GM23338 (cell line): ENCODE results near the gene LDLRAD3. TPM values are rescaled to one million over a fixed set of nuclear protein-coding genes. Genes with fewer than 3 reads are reported as not detected.

Source experiments
- ATAC-seq: fragments of 200-7000 bp; cut with Tn5 transposase; 3 replicates; pipeline ENCODE4 v1.9.1; 2020
- DNase-seq: peaks from one replicate; pipeline ENCODE4 v3.0.0-alpha.2; 2015; ENCODE audit warnings: low spot score
- H2AFZ ChIP-seq: fragments of 200-600 bp; sonication (generic); 2 replicates; pipeline ENCODE4 v1.8.0; 2016; ENCODE audit warnings: antibody characterized with exemption, mild to moderate bottlenecking, moderate library complexity
- H3F3A ChIP-seq: fragments of 200-600 bp; sonication (generic); replicated peaks from 2 replicates; pipeline ENCODE4 v1.8.0; 2017; ENCODE audit warnings: antibody characterized with exemption, mixed run types, low read depth
- H3K27ac ChIP-seq: fragments of 200-600 bp; sonication (generic); 2 replicates; pipeline ENCODE4 v1.6.1; 2016; ENCODE audit warnings: low read depth
- H3K27me3 ChIP-seq: fragments of 200-600 bp; sonication (generic); 2 replicates; pipeline ENCODE4 v1.8.0; 2016; ENCODE audit warnings: mild to moderate bottlenecking, mixed run types, moderate library complexity; ENCODE audit not compliant: insufficient read depth
- H3K36me3 ChIP-seq: fragments of 200-600 bp; sonication (generic); 2 replicates; pipeline ENCODE4 v1.8.0; 2016; ENCODE audit warnings: mild to moderate bottlenecking; ENCODE audit not compliant: insufficient read depth
- H3K4me1 ChIP-seq: fragments of 200-600 bp; sonication (generic); 2 replicates; pipeline ENCODE4 v1.8.0; 2016; ENCODE audit warnings: mild to moderate bottlenecking, moderate library complexity; ENCODE audit not compliant: insufficient read depth
- H3K4me2 ChIP-seq: fragments of 200-600 bp; sonication (generic); 2 replicates; pipeline ENCODE4 v1.7.1; 2017; ENCODE audit warnings: mixed run types
- H3K4me3 ChIP-seq: fragments of 200-600 bp; sonication (generic); 2 replicates; pipeline ENCODE4 v1.6.1; 2016; ENCODE audit warnings: mixed run types
- H3K79me2 ChIP-seq: fragments of 200-600 bp; sonication (generic); replicated peaks from 2 replicates; pipeline ENCODE4 v1.8.0; 2017; ENCODE audit warnings: mild to moderate bottlenecking; ENCODE audit not compliant: insufficient read depth
- H3K9me2 ChIP-seq: fragments of 200-600 bp; sonication (generic); 2 replicates; pipeline ENCODE4 v1.8.0; 2017; ENCODE audit not compliant: insufficient read depth
- H4K20me1 ChIP-seq: fragments of 200-600 bp; sonication (generic); replicated peaks from 2 replicates; pipeline ENCODE4 v1.8.0; 2017; ENCODE audit warnings: mild to moderate bottlenecking; ENCODE audit not compliant: insufficient read depth
- H3K27ac Mint-ChIP-seq: 2 replicates; pipeline ENCODE4 v1.8.0; 2020; ENCODE audit warnings: inconsistent platforms, mild to moderate bottlenecking, moderate library complexity, mixed read lengths
- H3K27me3 Mint-ChIP-seq: 3 replicates; pipeline ENCODE4 v1.8.0; 2022; ENCODE audit warnings: low read depth, mild to moderate bottlenecking, moderate library complexity, mixed read lengths, inconsistent platforms; ENCODE audit not compliant: insufficient read depth, poor library complexity
- H3K36me3 Mint-ChIP-seq: 3 replicates; pipeline ENCODE4 v1.8.0; 2021; ENCODE audit warnings: low read depth, mild to moderate bottlenecking, inconsistent platforms, moderate library complexity, mixed read lengths
- H3K4me1 Mint-ChIP-seq: 3 replicates; pipeline ENCODE4 v1.8.0; 2020; ENCODE audit warnings: mild to moderate bottlenecking, inconsistent platforms, mixed read lengths
- H3K4me3 Mint-ChIP-seq: 3 replicates; pipeline ENCODE4 v1.8.0; 2021; ENCODE audit warnings: moderate library complexity, mild to moderate bottlenecking, inconsistent platforms, mixed read lengths
- H3K9me3 Mint-ChIP-seq: 3 replicates; pipeline ENCODE4 v1.8.0; 2020; ENCODE audit warnings: moderate library complexity, mild to moderate bottlenecking, inconsistent platforms, mixed read lengths
- CTCF ChIP-seq, 2 experiments: fragments of 200-600 bp in 1 of 2; sonication (generic) in 1 of 2; conservative IDR thresholded peaks; 2 replicates each; pipeline versions ENCODE4 v1.5.1 to v1.6.1; 2016 to 2017; ENCODE audit warnings: antibody characterized with exemption in 2 of 2, low read depth in 2 of 2, mild to moderate bottlenecking in 2 of 2, moderate library complexity in 1 of 2
- EZH2phosphoT487 ChIP-seq: fragments of 200-600 bp; sonication (generic); IDR thresholded peaks from one replicate; pipeline ENCODE4 v1.8.1; 2018; ENCODE audit warnings: antibody characterized with exemption; ENCODE audit not compliant: unreplicated experiment
- JUNB ChIP-seq: IDR thresholded peaks from one replicate; pipeline ENCODE4 v1.6.1; 2016; ENCODE audit warnings: antibody characterized with exemption; ENCODE audit not compliant: unreplicated experiment
- NANOG ChIP-seq: IDR thresholded peaks from 2 replicates; pipeline ENCODE4 v1.6.1; 2016; ENCODE audit warnings: antibody characterized with exemption, borderline replicate concordance
- STAT1 ChIP-seq: IDR thresholded peaks from one replicate; pipeline ENCODE4 v1.6.1; 2016; ENCODE audit warnings: antibody characterized with exemption; ENCODE audit not compliant: unreplicated experiment
- ZNF331 ChIP-seq: fragments of 250-450 bp; sonication (Bioruptor Pico); IDR thresholded peaks from 2 replicates; pipeline ENCODE4 v1.5.0; 2020; ENCODE audit warnings: low read depth, mild to moderate bottlenecking, moderate library complexity
- polyA plus RNA-seq: library from polyadenylated mRNA; unstranded; fragments of >200 nt; fragmentation: Nextera tagmentation; extraction: Ambion mirVana; gene quantifications from 2 replicates; pipeline ENCODE4 v1.2.1, GENCODE V29; 2016
- total RNA-seq: library from RNA; depleted of rRNA; stranded (reverse); fragments of >200 nt; shearing (Covaris generic); gene quantifications from 2 replicates; pipeline ENCODE4 v1.2.3, GENCODE V29; 2014
- TF ChIP-seq, protein P1 (sequence below): IDR thresholded peaks from one replicate; pipeline ENCODE4 v1.6.1; 2018; ENCODE audit warnings: antibody characterized with exemption; ENCODE audit not compliant: unreplicated experiment
- TF ChIP-seq, protein P2 (sequence below): IDR thresholded peaks from 2 replicates; pipeline ENCODE4 v1.6.1; 2016; ENCODE audit warnings: antibody characterized with exemption
- TF ChIP-seq, protein P3 (sequence below): fragments of 250-450 bp; sonication (Bioruptor Pico); IDR thresholded peaks from 2 replicates; pipeline ENCODE4 v1.5.0; 2020; ENCODE audit warnings: mild to moderate bottlenecking, moderate library complexity

The LDLRAD3 gene
- total and polyA plus RNA-seq, 2 experiments from 2014 or later = 8.5 to 19.4 TPM

GRCh38 chr11:35906681-35907080 is 37.2 kb upstream of the LDLRAD3 start (continued):
- TF ChIP-seq CTCF (conservative IDR thresholded peaks at IDR 0.05; ENCODE audit: low read depth in 2 of 2) = no peak

GRCh38 chr11:35907648-35908431 is 36.0 kb upstream of the LDLRAD3 start:
- H3K4me2 ChIP-seq = no peak overlapping the region
- H3K27me3 ChIP-seq = no peaks in the 10 kb centered on the region
- Mint-ChIP-seq H3K27ac (no peak overlapping the region), H3K9me3 (peaks cover 14% of the 10 kb centered on the region), H3K4me3 (no peak overlapping the region), H3K36me3 (peaks cover 14% of the 10 kb centered on the region; the same call in 2 of the 3 replicates), H3K4me1 (peaks cover 6% of the 10 kb centered on the region; the same call in 1 of the 3 replicates), H3K27me3 (peaks cover 7% of the 10 kb centered on the region)
- H3K9me2 ChIP-seq = 0 out of 2 replicates have a peak, but pooled peaks cover under 1% of the 10 kb centered on the region
- ATAC-seq (no peak), DNase-seq (no peak)
- no peak overlapping the region; the same call in 1 of the 2 replicates for H2AFZ ChIP-seq
- H3K4me3 ChIP-seq = no peak overlapping the region
- no peaks in the 10 kb centered on the region for H4K20me1 ChIP-seq
- H3K4me1 ChIP-seq = no peaks in the 10 kb centered on the region
- TF ChIP-seq, protein P1, sequence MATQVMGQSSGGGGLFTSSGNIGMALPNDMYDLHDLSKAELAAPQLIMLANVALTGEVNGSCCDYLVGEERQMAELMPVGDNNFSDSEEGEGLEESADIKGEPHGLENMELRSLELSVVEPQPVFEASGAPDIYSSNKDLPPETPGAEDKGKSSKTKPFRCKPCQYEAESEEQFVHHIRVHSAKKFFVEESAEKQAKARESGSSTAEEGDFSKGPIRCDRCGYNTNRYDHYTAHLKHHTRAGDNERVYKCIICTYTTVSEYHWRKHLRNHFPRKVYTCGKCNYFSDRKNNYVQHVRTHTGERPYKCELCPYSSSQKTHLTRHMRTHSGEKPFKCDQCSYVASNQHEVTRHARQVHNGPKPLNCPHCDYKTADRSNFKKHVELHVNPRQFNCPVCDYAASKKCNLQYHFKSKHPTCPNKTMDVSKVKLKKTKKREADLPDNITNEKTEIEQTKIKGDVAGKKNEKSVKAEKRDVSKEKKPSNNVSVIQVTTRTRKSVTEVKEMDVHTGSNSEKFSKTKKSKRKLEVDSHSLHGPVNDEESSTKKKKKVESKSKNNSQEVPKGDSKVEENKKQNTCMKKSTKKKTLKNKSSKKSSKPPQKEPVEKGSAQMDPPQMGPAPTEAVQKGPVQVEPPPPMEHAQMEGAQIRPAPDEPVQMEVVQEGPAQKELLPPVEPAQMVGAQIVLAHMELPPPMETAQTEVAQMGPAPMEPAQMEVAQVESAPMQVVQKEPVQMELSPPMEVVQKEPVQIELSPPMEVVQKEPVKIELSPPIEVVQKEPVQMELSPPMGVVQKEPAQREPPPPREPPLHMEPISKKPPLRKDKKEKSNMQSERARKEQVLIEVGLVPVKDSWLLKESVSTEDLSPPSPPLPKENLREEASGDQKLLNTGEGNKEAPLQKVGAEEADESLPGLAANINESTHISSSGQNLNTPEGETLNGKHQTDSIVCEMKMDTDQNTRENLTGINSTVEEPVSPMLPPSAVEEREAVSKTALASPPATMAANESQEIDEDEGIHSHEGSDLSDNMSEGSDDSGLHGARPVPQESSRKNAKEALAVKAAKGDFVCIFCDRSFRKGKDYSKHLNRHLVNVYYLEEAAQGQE = no peak
- TF ChIP-seq JUNB (no peak), STAT1 (no peak), ZNF331 (no peak), EZH2phosphoT487 (no peak), NANOG (no peak)
- TF ChIP-seq, protein P2, sequence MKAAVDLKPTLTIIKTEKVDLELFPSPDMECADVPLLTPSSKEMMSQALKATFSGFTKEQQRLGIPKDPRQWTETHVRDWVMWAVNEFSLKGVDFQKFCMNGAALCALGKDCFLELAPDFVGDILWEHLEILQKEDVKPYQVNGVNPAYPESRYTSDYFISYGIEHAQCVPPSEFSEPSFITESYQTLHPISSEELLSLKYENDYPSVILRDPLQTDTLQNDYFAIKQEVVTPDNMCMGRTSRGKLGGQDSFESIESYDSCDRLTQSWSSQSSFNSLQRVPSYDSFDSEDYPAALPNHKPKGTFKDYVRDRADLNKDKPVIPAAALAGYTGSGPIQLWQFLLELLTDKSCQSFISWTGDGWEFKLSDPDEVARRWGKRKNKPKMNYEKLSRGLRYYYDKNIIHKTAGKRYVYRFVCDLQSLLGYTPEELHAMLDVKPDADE = no peak
- TF ChIP-seq, protein P3, sequence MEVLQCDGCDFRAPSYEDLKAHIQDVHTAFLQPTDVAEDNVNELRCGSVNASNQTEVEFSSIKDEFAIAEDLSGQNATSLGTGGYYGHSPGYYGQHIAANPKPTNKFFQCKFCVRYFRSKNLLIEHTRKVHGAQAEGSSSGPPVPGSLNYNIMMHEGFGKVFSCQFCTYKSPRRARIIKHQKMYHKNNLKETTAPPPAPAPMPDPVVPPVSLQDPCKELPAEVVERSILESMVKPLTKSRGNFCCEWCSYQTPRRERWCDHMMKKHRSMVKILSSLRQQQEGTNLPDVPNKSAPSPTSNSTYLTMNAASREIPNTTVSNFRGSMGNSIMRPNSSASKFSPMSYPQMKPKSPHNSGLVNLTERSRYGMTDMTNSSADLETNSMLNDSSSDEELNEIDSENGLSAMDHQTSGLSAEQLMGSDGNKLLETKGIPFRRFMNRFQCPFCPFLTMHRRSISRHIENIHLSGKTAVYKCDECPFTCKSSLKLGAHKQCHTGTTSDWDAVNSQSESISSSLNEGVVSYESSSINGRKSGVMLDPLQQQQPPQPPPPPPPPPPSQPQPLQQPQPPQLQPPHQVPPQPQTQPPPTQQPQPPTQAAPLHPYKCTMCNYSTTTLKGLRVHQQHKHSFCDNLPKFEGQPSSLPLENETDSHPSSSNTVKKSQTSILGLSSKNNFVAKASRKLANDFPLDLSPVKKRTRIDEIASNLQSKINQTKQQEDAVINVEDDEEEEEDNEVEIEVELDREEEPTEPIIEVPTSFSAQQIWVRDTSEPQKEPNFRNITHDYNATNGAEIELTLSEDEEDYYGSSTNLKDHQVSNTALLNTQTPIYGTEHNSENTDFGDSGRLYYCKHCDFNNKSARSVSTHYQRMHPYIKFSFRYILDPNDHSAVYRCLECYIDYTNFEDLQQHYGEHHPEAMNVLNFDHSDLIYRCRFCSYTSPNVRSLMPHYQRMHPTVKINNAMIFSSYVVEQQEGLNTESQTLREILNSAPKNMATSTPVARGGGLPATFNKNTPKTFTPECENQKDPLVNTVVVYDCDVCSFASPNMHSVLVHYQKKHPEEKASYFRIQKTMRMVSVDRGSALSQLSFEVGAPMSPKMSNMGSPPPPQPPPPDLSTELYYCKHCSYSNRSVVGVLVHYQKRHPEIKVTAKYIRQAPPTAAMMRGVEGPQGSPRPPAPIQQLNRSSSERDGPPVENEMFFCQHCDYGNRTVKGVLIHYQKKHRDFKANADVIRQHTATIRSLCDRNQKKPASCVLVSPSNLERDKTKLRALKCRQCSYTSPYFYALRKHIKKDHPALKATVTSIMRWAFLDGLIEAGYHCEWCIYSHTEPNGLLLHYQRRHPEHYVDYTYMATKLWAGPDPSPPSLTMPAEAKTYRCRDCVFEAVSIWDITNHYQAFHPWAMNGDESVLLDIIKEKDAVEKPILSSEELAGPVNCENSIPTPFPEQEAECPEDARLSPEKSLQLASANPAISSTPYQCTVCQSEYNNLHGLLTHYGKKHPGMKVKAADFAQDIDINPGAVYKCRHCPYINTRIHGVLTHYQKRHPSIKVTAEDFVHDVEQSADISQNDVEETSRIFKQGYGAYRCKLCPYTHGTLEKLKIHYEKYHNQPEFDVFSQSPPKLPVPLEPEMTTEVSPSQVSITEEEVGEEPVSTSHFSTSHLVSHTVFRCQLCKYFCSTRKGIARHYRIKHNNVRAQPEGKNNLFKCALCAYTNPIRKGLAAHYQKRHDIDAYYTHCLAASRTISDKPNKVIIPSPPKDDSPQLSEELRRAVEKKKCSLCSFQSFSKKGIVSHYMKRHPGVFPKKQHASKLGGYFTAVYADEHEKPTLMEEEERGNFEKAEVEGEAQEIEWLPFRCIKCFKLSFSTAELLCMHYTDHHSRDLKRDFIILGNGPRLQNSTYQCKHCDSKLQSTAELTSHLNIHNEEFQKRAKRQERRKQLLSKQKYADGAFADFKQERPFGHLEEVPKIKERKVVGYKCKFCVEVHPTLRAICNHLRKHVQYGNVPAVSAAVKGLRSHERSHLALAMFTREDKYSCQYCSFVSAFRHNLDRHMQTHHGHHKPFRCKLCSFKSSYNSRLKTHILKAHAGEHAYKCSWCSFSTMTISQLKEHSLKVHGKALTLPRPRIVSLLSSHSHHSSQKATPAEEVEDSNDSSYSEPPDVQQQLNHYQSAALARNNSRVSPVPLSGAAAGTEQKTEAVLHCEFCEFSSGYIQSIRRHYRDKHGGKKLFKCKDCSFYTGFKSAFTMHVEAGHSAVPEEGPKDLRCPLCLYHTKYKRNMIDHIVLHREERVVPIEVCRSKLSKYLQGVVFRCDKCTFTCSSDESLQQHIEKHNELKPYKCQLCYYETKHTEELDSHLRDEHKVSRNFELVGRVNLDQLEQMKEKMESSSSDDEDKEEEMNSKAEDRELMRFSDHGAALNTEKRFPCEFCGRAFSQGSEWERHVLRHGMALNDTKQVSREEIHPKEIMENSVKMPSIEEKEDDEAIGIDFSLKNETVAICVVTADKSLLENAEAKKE (CRISPR knock-in tag) = no peak
- H3K27ac ChIP-seq = no peak overlapping the region
- H3F3A ChIP-seq = no peaks in the 10 kb centered on the region
- H3K79me2 ChIP-seq = no peaks in the 10 kb centered on the region
- no peaks in the 10 kb centered on the region for H3K36me3 ChIP-seq
